ENCODE measurements around the gene EAPP. TPM values are rescaled to one million over a fixed set of nuclear protein-coding genes. Genes with fewer than 3 reads are reported as not detected.

Gene EAPP
- total RNA-seq, result 36.1 and 41.3 TPM in 2 replicates

GRCh38 chr14:34539407-34540180 is at the start of gene EAPP:
TSS of gene EAPP (minus strand) at chr14:34539701. CDS start at chr14:34539628, 73 bp downstream.

Other genes with a start within 250 kb of the EAPP start
- 9.2 and 10.4 TPM in 2 replicates for gene SPTSSA, start 77.5 kb downstream of the EAPP start, total RNA-seq
- gene SNX6, start 90.4 kb upstream of the EAPP start, total RNA-seq, result 165 and 171 TPM in 2 replicates
- 18.3 and 19.8 TPM in 2 replicates for gene CFL2, start 174.9 kb upstream of the EAPP start, total RNA-seq

Data from tracheal epithelial cell (primary cell).